PC-3 (cell line): ENCODE measurements around the gene NTN3.

Experiments
- EZH2 ChIP-seq: fragments of 300-600 bp; sonication (generic); IDR thresholded peaks from one replicate; pipeline ENCODE4 v1.6.1; 2017; ENCODE audit warnings: antibody characterized with exemption, mild to moderate bottlenecking, low read length; ENCODE audit not compliant: unreplicated experiment
- TF ChIP-seq, protein P1 (sequence below): fragments of 300-600 bp; sonication (generic); conservative IDR thresholded peaks from 2 replicates; pipeline ENCODE4 v1.5.1; 2017; ENCODE audit warnings: antibody characterized with exemption, low read depth, mild to moderate bottlenecking, low read length

GRCh38 chr16:2476741-2477140 lies 5.6 kb downstream of the NTN3 start:
- TF ChIP-seq, protein P1, sequence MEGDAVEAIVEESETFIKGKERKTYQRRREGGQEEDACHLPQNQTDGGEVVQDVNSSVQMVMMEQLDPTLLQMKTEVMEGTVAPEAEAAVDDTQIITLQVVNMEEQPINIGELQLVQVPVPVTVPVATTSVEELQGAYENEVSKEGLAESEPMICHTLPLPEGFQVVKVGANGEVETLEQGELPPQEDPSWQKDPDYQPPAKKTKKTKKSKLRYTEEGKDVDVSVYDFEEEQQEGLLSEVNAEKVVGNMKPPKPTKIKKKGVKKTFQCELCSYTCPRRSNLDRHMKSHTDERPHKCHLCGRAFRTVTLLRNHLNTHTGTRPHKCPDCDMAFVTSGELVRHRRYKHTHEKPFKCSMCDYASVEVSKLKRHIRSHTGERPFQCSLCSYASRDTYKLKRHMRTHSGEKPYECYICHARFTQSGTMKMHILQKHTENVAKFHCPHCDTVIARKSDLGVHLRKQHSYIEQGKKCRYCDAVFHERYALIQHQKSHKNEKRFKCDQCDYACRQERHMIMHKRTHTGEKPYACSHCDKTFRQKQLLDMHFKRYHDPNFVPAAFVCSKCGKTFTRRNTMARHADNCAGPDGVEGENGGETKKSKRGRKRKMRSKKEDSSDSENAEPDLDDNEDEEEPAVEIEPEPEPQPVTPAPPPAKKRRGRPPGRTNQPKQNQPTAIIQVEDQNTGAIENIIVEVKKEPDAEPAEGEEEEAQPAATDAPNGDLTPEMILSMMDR: no peak
- TF ChIP-seq EZH2: no peak
